HG03159 (cell line): Measurements from ENCODE around the gene UBA6.
"Not testable (repeated sequence)": the region's sequence is repeated elsewhere in the genome, so short reads cannot be mapped to it uniquely, and the experiment has no call there.

Experiments
- ATAC-seq: cut with Tn5 transposase; IDR thresholded peaks from one replicate; pipeline ENCODE4 v1.9.1; 2021; ENCODE audit warnings: mild to moderate bottlenecking, moderate library complexity; ENCODE audit not compliant: unreplicated experiment

Gene UBA6

GRCh38 chr4:67700738-67701516 lies at the start of gene UBA6:
Gene UBA6, minus strand, starts transcription at chr4:67701155. Its CDS starts 36 bp downstream, at chr4:67701119.
- ATAC-seq: peak; percentile 98

DNA sequence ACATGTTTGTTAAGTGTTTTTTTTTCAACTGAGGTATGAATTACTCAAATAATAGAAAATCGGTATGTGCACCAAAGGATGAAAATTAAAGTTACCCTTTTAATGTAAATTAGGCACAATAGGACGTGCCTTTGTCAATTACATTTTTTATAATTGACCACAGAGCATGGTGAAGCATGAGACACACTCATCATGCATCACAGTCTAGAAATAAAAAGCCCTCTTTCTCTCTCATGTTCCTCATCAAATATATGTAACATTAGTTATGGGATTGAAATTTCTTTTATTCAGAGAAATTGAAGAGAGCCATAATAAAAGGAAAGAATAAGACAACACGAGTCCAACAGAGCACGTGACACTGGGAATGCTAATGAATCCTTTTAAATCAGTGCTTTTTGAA lies 49.7 kb upstream of the UBA6 start:
- ATAC-seq: no peak

DNA sequence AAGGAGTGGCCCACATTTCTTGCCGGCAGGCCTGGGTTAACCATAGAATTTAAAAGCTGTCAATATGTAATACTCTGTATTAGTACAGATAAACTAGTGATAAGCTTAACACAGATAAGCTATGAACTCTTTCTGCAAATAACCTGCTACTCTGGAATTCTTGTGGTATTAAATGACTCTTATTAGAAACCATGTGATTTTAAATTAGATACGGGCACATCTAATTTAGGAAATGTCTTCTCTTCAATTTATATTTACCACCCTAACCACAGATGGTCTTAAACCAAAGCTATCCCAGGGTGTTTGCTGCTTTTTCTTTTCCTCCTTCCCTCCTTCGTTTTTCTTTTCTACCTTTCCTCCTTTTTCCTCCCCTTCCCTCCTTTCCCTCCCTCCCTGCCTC lies 48.3 kb upstream of the UBA6 start:
- ATAC-seq: no peak

- ATAC-seq: peak; percentile 59
Measured at GRCh38 chr4:67746797-67747495, 46.0 kb upstream of the UBA6 start.

DNA sequence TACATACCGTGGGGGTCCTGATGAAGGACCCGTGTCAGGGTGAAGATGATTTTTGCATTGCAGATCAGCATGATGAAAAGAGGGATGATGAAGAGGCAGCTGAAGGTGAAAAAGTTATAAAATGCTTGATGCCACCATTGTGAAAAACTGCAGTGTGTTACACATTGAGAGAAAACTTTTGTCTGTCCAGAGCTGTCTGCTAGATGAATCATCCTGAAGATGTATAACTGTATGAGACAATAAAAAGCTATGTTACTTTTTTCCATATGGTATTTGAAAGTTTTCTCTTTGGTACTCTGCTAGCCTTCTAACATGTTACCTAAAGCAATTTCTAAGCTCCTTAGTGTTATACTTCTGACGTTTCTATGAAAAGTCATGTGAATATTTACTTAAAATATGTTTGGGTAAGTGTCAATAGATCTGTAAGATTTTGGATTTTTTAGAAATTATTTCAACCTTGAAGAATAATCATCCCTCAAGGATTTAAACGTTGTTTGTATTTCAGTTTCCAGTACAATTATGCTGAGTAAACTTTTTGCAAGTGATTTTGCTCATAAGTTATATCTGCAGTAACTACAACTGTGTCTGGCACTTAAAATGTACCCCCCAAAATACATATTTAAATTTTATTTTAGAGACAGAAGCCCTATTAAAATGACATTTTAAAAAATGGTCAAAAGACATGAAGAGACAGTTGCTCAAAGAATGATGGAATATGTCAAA lies 43.8 kb upstream of the UBA6 start:
- no peak for ATAC-seq

DNA sequence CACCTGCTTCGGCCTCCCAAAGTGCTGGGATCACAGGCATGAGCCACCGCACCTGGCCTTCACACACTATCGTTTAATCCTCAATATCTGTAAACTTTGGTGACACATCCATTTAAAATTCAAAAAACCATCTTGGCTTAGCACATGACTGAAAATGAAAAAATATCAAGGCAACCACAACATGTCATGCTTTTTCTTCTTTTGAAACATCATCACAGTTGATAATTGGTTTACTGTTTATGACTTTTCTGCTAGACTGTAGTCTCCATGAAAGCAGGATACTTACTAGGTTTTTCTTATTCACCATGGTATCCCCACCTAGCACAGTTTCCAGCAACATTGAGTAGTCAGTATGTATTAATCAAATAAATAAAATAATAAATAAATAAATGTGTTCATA lies 42.2 kb upstream of the UBA6 start:
- no peak for ATAC-seq

- no peak for ATAC-seq
Measured at GRCh38 chr4:67736262-67736661, 35.3 kb upstream of the UBA6 start.

DNA sequence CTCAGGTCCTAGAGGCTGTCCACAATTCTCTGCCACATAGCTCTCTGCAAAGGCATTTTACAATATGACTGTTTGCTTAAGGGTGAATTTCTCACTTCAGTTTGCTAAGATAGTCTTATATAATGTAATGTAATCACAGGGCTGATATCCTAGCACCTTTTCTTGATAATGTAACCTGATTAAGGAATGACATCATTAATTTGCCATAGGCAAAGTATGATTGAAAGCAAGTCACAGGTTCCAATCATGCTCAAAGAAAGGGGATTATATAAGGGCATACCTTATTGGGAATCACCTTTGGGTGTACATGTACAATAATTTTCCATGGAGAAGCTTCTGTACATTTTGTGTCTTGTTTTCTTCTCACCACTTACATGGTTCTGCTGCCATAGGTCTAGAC lies 34.4 kb upstream of the UBA6 start:
- ATAC-seq: no peak

GRCh38 chr4:67730511-67730910 lies 29.6 kb upstream of the UBA6 start:
- not testable (repeated sequence) for ATAC-seq

- ATAC-seq: no peak
Measured at GRCh38 chr4:67727124-67727850, 26.3 kb upstream of the UBA6 start.

GRCh38 chr4:67725981-67726380 lies 25.0 kb upstream of the UBA6 start:
- no peak for ATAC-seq

DNA sequence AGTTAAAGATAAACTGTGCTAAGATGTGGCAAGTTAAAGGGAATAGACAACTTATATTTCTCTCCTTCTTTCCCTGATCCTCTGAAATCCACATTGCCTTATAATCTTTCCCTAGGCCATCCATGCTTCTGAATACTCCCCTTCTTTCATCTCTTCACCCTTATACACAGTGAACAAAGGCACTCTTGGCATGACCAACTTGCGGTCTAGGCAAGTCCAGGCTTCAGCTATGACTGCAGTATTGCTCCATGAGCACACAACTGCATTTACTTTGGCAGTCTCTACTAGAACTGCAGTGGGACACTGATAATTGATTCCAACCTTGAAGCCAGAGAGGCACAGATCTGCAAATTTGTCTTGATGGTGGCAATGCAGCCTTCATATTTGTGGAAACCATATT lies 24.2 kb upstream of the UBA6 start:
- no peak for ATAC-seq

GRCh38 chr4:67723949-67724348 lies 23.0 kb upstream of the UBA6 start:
- no peak for ATAC-seq

DNA sequence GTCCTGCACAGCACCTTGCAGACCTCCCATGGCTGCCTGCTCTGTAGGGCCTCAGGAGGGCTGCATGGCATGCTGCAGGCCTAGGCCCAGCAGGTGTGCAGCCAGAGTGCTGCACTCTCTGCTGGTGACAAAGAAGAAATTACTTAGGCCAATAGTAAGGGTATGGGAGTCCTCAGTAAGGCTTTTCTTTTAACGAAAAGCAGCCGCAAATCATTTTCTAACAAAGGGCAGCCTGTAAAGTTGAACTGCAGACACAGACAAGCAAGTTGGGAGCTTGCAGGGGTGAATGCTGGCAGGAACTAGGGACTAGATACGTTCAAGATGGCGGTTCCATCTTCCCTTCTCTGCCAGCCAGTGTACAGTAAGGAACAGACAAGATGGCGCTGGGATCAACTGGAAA lies 22.4 kb upstream of the UBA6 start:
- ATAC-seq: no peak

DNA sequence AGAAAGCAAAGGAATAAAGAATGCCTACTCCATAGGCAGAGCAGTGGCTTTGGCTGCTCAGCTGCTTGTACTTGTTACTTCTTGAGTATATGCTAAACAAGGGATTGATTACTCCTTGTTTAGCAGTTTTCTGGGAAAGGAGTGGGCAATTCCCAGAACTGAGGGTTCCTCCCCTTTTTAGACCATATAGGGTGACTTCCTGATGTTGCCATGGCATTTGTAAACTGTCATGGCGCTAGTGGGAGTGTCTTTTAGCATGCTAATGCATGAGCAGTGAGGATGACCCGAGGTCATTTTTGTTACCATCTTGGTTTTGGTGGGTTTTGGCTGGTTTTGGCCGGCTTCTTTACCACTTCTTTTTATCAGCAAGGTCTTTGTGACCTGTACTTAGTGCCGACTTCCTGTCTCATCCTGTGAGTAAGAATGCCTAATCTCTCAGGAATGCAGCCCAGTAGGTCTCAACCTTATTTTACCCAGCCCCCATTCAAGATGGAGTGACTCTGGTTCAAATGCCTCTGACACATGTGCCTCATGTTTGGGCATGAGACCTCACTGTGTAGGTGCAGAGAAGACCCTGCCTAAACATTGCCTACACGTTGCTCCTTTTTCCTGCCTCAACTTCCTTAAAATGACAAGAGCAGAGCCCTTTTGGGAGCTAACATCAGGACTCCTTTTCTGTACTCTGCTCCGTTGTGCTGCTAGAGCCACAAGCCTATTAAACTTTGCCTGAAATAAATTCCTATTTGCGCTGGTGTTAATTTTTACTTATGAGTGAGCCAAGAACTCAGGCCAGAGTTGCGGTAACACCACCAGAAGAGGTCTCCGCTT lies 21.0 kb upstream of the UBA6 start:
- ATAC-seq: no peak

- no peak for ATAC-seq
Measured at GRCh38 chr4:67721315-67721769, 20.4 kb upstream of the UBA6 start.

DNA sequence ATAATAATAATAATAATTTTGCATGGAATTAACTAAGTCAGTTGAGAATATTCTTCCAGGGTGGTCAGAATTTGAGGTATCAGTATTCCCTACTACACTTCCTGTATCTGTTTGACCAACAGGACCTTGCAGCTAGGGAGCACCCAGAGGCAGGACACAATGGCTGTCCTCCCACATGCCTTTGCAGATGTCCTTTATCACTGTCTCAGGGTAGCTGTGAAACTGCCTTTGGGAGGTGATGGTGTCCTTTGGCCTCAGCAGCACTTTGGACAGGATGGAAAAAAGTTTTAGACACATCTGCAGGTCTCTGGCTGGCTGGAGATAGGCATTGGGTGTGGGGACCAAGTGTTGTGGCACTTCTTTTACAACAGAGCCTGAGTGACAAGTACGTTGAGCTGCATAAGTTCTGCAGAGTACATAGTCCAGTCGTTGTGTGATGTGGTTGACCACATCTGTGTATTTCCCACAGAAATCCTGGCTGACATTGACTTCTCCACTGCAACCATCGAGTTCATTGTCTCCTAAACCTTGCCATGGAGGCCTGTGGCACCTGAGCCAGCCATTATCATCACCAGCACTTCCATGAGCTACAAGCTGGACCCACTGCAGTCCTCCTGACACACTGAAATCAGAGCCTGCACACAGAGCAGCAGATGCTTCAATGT lies 19.1 kb upstream of the UBA6 start:
- no peak for ATAC-seq

DNA sequence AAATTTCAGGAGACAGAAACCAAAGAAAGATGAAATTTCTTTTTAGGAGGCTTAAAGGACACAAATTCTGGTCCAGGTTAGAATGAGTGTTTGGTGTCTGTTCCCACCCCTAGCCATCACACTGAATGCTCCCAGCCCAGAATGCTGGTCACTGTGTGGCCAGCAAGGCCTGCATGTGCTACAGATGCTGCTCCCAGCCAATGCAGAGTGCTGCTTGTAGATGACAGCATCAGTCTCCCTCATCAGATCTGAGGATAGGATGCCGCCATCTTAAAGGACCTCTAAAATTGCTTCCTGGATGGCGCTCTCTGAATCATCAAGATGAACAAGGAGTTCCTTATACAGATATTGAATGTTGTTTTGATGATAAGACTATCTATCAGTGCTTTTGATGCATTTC lies 17.9 kb upstream of the UBA6 start:
- ATAC-seq: no peak

GRCh38 chr4:67717586-67717985 lies 16.6 kb upstream of the UBA6 start:
- ATAC-seq: no peak

DNA sequence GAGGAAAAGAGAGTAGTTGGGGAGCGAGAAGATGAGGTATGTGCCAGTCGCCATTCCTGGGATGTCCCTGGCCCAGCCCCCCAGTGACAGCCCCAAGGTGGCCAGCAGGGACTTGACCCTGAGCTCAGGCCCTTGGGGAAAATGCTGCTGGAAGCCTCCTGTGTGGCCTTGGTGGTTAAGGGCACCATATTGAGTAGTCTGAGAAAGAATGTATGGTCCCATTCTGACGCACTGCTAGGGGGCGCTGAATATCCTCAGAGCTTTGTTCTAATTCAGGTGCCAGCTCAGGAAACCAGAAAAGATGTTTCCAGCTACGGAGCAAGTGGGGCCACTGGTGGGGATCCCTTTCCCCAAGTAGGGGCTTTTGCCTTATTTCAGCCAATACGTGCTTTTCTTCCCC lies 14.0 kb upstream of the UBA6 start:
- ATAC-seq: no peak
